ENCODE data around the gene BSND.

BSND gene

DNA sequence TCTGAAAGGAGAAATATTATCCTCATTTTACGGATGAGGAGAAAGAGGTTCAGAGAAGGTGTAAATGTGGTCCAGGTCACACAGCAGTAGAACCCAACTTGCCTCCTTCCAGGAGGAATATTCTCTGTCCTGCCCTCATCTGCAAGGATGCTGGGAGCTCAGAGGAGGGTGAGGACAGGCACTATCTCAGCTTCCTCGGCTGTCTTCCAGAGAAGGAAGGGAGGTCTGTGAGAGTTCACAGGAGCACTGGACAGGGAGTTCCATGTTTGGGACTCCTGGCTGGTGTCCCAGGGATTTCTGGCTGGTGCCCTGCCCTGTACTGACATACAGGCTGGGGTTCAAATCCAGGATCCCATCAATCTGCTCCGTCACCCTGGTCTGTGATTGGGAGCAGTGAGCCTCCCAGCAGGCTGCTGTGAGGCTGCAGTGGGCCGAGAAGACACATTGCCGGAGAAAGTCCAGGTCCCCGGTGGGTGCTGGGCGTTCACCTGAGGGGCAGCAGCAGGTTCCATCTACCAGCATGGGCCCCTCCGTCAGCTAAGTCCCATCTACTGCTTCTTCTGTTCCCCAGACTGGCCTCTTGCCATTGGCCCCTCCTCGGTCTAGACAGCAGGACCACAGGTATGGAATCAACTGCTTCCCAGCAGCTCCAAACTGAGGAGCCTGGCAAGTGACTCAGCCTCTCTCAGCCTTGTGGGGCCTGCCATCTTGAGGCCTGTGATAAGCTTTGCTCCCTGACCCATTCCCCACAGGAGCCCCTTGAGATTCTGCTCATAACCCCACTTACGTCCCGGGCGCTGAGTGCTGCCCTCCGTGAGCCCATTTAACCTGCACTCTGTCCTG, 8.5 kb upstream of the BSND start:
- H2AFZ ChIP-seq (ENCODE audit: low read depth, low read length): no peak overlapping the region
- peaks cover 15% of the 10 kb centered on the region for H3K27me3 ChIP-seq (ENCODE audit: insufficient read depth, low read length)
- no peaks in the 10 kb centered on the region for H3K4me1 ChIP-seq (ENCODE audit: insufficient read depth, low read length)
- H3K4me3 ChIP-seq (ENCODE audit: low read length): no peak overlapping the region
- no peaks in the 10 kb centered on the region for H3K9me3 ChIP-seq (ENCODE audit: low read length)
- H3K36me3 ChIP-seq (ENCODE audit: insufficient read depth, low read length): no peaks in the 10 kb centered on the region

- no peaks in the 10 kb centered on the region for H3K9me3 ChIP-seq (ENCODE audit: low read length)
- no peak overlapping the region for H3K4me3 ChIP-seq (ENCODE audit: low read length)
- H3K36me3 ChIP-seq (ENCODE audit: insufficient read depth, low read length): no peaks in the 10 kb centered on the region
- H2AFZ ChIP-seq (ENCODE audit: low read depth, low read length): no peak overlapping the region
- H3K4me1 ChIP-seq (ENCODE audit: insufficient read depth, low read length): no peaks in the 10 kb centered on the region
- peaks cover 22% of the 10 kb centered on the region for H3K27me3 ChIP-seq (ENCODE audit: insufficient read depth, low read length)
These were observed 7.8 kb upstream of the BSND start for GRCh38 chr1:54990916-54991315.

DNA sequence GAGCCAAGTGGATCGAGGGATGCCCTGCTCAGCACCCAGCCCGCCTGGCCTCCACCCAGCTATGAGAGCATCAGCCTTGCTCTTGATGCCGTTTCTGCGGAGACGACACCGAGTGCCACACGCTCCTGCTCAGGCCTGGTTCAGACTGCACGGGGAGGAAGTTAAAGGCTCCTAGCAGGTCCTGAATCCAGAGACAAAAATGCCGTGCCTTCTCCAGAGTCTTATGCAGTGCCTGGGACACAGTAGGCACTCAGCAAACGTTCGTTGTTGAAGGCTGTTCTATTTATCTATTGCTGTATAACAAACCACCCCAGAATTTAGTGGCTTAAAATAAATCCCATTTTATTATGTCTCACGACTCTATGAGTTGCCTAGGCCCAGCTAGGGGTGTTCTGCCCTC, 6.8 kb upstream of the BSND start:
- H3K9me3 ChIP-seq (ENCODE audit: low read length): no peaks in the 10 kb centered on the region
- H3K4me1 ChIP-seq (ENCODE audit: insufficient read depth, low read length): no peaks in the 10 kb centered on the region
- peaks cover 32% of the 10 kb centered on the region for H3K27me3 ChIP-seq (ENCODE audit: insufficient read depth, low read length)
- H2AFZ ChIP-seq (ENCODE audit: low read depth, low read length): no peak overlapping the region
- H3K36me3 ChIP-seq (ENCODE audit: insufficient read depth, low read length): no peaks in the 10 kb centered on the region
- no peak overlapping the region for H3K4me3 ChIP-seq (ENCODE audit: low read length)

DNA sequence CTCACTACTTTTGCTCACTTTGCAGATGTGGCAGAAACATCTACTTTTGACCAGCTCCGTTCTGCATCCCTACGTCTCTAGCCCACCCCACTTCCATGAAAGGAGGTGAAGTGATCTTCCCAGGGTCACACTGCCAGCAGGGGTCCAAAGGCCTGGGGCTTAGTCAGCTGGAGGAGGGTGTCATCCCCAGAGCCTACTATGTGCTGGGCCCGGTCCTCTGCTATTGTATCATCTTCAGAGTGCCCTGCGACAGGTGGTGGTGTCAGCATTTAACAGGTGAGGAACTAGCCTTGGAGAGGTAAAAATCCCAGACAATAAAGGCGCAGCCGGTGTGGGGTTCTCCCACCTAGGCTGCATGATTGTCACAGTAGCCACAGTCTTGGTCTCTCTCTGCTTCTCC, 5.6 kb upstream of the BSND start:
- Histone ChIP-seq H3K27me3 (ENCODE audit: insufficient read depth, low read length) (peaks cover 44% of the 10 kb centered on the region), H3K9me3 (ENCODE audit: low read length) (no peaks in the 10 kb centered on the region)

GRCh38 chr1:54994355-54994990, 4.3 kb upstream of the BSND start:
- Histone ChIP-seq H2AFZ (ENCODE audit: low read depth, low read length) (no peak overlapping the region), H3K4me3 (ENCODE audit: low read length) (no peak overlapping the region), H3K36me3 (ENCODE audit: insufficient read depth, low read length) (no peaks in the 10 kb centered on the region), H3K9me3 (ENCODE audit: low read length) (no peaks in the 10 kb centered on the region), H3K27me3 (ENCODE audit: insufficient read depth, low read length) (peaks cover 53% of the 10 kb centered on the region), H3K4me1 (ENCODE audit: insufficient read depth, low read length) (no peaks in the 10 kb centered on the region)

More for the DNA sequence above, 5.6 kb upstream of the BSND start:
- Histone ChIP-seq H3K36me3 (ENCODE audit: insufficient read depth, low read length) (no peaks in the 10 kb centered on the region), H2AFZ (ENCODE audit: low read depth, low read length) (no peak overlapping the region), H3K4me3 (ENCODE audit: low read length) (no peak overlapping the region), H3K4me1 (ENCODE audit: insufficient read depth, low read length) (no peaks in the 10 kb centered on the region)

DNA sequence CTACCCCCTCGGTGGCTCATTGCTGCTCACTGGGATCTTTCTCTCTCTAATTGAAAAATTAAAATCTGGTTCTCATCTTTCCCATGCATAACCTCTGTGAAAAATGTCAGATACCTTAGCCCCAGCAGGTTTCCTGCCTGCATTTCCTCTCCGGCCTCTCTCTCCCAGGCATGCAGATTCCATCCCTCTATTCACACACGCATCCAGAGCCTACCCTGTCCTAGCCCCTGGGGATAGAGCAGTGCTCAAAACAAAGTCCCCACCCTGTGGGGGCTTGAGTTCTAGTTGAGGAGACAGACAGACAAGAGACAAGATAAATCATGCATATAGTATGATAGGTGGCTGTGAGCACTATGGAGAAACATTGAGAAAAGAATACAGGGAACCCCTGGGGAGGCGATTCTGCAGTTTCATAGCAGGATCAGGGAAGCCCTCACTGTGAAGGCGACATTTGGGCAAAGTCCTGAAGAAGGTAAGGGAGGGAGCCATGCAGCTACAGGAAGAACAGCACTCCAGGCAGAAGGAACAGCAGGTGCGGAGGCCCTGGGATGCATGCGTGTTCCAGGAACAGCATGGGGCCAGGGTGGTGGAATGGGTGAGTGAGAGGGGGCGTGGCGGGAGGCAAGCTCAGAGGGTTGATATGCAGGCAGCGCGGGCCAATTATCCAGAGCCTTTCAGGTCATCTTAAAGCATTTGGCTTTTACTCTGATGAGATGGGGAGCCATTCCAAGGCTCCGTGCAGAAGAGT, 3.5 kb upstream of the BSND start:
- Histone ChIP-seq H2AFZ (ENCODE audit: low read depth, low read length) (no peak overlapping the region), H3K27me3 (ENCODE audit: insufficient read depth, low read length) (peaks cover 53% of the 10 kb centered on the region), H3K4me3 (ENCODE audit: low read length) (no peak overlapping the region), H3K4me1 (ENCODE audit: insufficient read depth, low read length) (no peaks in the 10 kb centered on the region), H3K36me3 (ENCODE audit: insufficient read depth, low read length) (no peaks in the 10 kb centered on the region), H3K9me3 (ENCODE audit: low read length) (no peaks in the 10 kb centered on the region)

GRCh38 chr1:54995835-54996234, 2.9 kb upstream of the BSND start:
- no peaks in the 10 kb centered on the region for H3K36me3 ChIP-seq (ENCODE audit: insufficient read depth, low read length)
- H3K9me3 ChIP-seq (ENCODE audit: low read length): no peaks in the 10 kb centered on the region
- no peak overlapping the region for H2AFZ ChIP-seq (ENCODE audit: low read depth, low read length)
- peaks cover 51% of the 10 kb centered on the region for H3K27me3 ChIP-seq (ENCODE audit: insufficient read depth, low read length)
- H3K4me1 ChIP-seq (ENCODE audit: insufficient read depth, low read length): no peaks in the 10 kb centered on the region
- H3K4me3 ChIP-seq (ENCODE audit: low read length): no peak overlapping the region

DNA sequence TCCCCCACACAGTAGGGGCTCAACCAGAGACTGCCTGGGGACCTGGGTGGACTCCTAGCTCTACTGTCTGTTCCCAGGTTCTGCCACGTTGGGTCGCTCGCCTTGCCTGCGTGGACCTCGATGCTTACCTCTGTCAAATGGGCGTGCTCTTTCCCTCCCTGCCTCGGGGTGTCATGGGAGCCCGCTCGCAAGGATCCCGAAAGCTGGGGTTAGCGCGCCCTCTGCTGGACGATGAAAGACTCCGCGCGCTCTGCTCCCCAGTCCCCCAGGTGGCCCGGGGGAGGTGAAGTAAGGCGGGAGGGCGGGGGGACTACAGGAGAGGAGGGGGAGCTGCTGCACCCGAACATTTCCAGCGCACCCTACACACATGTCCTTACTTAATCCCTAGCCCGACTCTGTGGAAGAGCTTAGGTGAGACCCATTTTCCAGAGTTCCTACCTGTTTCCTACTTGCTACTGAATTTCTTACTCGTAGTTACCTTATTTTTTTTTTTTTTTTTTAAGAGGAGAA, 2.3 kb upstream of the BSND start:
- peaks cover 49% of the 10 kb centered on the region for H3K27me3 ChIP-seq (ENCODE audit: insufficient read depth, low read length)
- no peaks in the 10 kb centered on the region for H3K9me3 ChIP-seq (ENCODE audit: low read length)
- no peaks in the 10 kb centered on the region for H3K4me1 ChIP-seq (ENCODE audit: insufficient read depth, low read length)
- H3K4me3 ChIP-seq (ENCODE audit: low read length): no peak overlapping the region
- no peak overlapping the region for H2AFZ ChIP-seq (ENCODE audit: low read depth, low read length)
- H3K36me3 ChIP-seq (ENCODE audit: insufficient read depth, low read length): no peaks in the 10 kb centered on the region

DNA sequence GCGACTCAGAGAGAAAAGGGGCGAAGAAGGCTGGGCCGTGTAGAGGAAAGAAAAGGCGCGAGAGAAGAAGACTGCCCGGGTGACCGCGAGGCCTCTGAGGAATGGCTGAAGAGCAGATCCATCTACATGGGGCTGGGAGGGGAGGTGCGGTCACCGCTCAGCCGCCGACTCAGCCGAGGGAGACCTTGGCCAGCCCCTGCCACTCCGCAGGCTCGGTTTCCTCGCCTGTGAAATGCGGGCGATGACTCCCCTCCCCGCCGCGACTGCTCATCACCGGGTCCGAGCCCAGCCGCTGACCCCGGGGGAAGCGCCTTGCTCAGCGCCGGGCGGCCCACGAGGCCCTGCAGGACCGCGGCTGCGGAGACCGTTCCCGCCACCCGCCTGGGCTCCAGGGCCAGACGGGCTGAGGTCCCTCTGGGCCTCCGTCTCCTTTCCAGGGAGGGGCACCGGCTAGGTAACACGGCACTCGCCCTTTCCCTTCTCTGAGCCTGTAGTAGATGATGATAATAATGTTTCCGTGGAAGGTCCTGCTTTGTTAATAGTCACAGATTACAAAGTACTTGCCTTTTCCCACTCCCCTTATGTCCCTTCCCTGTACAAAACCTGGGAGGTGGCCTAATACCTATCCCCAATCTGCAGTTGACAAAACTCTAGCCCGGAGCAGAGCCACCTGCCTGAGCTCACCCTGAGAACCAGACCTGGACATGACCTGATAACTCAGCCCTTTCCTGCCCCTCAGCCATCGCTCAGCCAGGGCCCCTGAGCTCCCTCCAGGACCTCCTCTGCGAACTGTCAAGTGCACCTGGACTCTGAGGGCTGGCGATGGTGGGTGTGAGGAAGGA, 1.6 kb upstream of the BSND start:
- H3K4me1 ChIP-seq (ENCODE audit: insufficient read depth, low read length): no peaks in the 10 kb centered on the region
- H3K36me3 ChIP-seq (ENCODE audit: insufficient read depth, low read length): no peaks in the 10 kb centered on the region
- no peaks in the 10 kb centered on the region for H3K9me3 ChIP-seq (ENCODE audit: low read length)
- H3K4me3 ChIP-seq (ENCODE audit: low read length): no peak overlapping the region
- no peak overlapping the region for H2AFZ ChIP-seq (ENCODE audit: low read depth, low read length)
- peaks cover 47% of the 10 kb centered on the region for H3K27me3 ChIP-seq (ENCODE audit: insufficient read depth, low read length)

DNA sequence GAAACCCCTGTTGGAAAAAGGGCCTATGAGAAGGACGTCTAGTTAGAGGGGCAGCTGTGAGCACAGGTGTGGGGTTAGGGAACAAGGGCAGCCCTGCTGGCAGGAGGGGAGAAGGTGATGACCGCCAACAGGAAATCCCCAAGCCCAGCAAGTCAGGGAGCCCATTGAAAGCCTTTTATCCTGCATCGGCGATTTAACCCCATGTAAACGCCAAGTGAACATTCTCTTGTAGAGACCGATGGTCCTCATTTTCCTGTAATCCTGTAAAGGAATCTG, 1.1 kb upstream of the BSND start:
- no peaks in the 10 kb centered on the region for H3K4me1 ChIP-seq (ENCODE audit: insufficient read depth, low read length)
- H3K9me3 ChIP-seq (ENCODE audit: low read length): no peaks in the 10 kb centered on the region
- peaks cover 47% of the 10 kb centered on the region for H3K27me3 ChIP-seq (ENCODE audit: insufficient read depth, low read length)
- no peak overlapping the region for H2AFZ ChIP-seq (ENCODE audit: low read depth, low read length)
- H3K4me3 ChIP-seq (ENCODE audit: low read length): no peak overlapping the region
- no peaks in the 10 kb centered on the region for H3K36me3 ChIP-seq (ENCODE audit: insufficient read depth, low read length)

GRCh38 chr1:54998100-54998499, 633 bp upstream of the BSND start:
- Histone ChIP-seq H2AFZ (ENCODE audit: low read depth, low read length) (no peak overlapping the region), H3K4me1 (ENCODE audit: insufficient read depth, low read length) (no peaks in the 10 kb centered on the region), H3K9me3 (ENCODE audit: low read length) (no peaks in the 10 kb centered on the region), H3K36me3 (ENCODE audit: insufficient read depth, low read length) (no peaks in the 10 kb centered on the region), H3K27me3 (ENCODE audit: insufficient read depth, low read length) (peaks cover 47% of the 10 kb centered on the region), H3K4me3 (ENCODE audit: low read length) (no peak overlapping the region)

- Histone ChIP-seq H3K27me3 (ENCODE audit: insufficient read depth, low read length) (peaks cover 36% of the 10 kb centered on the region), H3K4me1 (ENCODE audit: insufficient read depth, low read length) (no peaks in the 10 kb centered on the region), H3K9me3 (ENCODE audit: low read length) (no peaks in the 10 kb centered on the region), H2AFZ (ENCODE audit: low read depth, low read length) (no peak overlapping the region), H3K36me3 (ENCODE audit: insufficient read depth, low read length) (no peaks in the 10 kb centered on the region), H3K4me3 (ENCODE audit: low read length) (no peak overlapping the region)
These were observed 1.7 kb downstream of the BSND start for GRCh38 chr1:55000110-55001085.
